MM.1S (cell line): ENCODE data around the gene MBD2.

Experiments
- CTCF ChIP-seq: fragments of 300-600 bp; sonication (generic); IDR thresholded peaks from 2 replicates; pipeline ENCODE4 v1.5.1; 2016; ENCODE audit warnings: antibody characterized with exemption, low read length, mixed read lengths
- EZH2 ChIP-seq: fragments of 300-600 bp; sonication (generic); optimal IDR thresholded peaks from 2 replicates; pipeline ENCODE3; 2017; ENCODE audit warnings: low read depth, mild to moderate bottlenecking, antibody characterized with exemption, low read length, mixed read lengths

GRCh38 chr18:54247511-54248175 lies 23.2 kb upstream of the MBD2 start:
- no peak for TF ChIP-seq EZH2
- no peak for TF ChIP-seq CTCF
